ENCODE data around the gene LPIN2.
"Not testable (repeated sequence)": the region's sequence is repeated elsewhere in the genome, so short reads cannot be mapped to it uniquely, and the experiment has no call there.

The LPIN2 gene

GRCh38 chr18:3013024-3013804 is at the start of gene LPIN2:
TSS of gene LPIN2 (minus strand) at chr18:3013144. CDS start at chr18:2960840, 52,304 bp downstream.
- DNase-seq, result peak; percentile 100

GRCh38 chr18:3061581-3062312 is 48.8 kb upstream of the LPIN2 start:
- no peak for DNase-seq

DNA sequence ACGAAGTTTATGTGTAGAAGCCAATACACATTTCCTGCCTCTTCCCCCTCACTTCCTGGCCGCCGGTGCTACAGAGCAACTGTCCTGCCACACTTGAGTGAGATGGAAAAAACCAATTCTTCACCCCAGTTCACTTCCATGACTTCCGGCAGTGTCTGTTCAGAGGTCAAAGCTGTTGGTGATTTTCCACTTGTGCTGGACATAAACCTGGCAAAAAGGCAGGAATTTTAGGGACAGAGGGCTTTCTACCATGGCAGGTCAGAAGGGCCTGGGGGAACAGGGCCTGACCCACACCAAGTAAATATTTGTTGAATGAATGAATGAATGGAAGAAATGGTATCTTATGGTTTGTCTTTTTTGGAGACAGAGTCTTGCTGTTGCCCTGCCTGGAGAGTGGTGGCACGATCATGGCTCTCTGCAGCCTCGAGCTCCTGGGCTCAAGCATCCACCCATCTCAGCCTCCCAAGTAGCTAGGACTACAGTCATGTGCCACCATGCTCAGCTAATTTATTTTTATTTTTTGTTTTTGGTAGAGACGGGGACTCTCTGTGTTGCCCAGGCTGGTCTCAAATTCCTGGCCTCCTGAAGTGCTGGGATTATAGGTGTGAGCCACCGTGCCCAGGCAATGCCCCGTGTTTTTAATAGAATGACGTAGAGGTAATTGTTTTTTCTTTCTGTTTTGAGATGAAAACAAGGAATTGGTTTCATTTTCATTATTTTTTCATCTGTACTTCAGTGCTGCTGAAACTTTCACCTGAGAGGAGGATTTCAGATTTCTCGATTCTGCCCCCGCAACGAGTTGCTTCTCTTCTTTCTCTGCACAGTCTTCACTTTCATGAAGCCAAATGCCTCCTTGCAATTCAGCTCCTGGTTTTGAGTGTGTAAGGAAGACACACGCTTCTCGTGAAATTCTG is 48.0 kb upstream of the LPIN2 start:
- DNase-seq, result no peak

DNA sequence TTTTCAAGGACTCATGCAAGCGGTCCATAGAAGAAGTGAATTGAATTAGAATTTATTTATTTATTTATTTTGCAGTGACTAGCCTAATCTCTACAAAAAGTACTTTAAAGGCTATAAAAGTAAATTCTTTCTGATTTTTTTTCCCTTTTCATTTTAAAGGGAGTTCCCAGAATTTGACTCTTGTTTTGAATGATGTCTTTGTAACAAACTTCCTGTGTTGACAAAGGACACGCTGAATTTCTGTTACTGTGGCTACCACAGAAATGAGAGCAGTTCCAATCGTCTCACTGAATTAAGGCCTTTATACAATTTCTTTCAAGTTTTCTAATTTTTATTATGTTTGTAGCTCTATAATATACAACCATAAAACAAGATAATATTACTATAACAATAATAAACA is 46.3 kb upstream of the LPIN2 start:
- DNase-seq, result peak; percentile 40

DNA sequence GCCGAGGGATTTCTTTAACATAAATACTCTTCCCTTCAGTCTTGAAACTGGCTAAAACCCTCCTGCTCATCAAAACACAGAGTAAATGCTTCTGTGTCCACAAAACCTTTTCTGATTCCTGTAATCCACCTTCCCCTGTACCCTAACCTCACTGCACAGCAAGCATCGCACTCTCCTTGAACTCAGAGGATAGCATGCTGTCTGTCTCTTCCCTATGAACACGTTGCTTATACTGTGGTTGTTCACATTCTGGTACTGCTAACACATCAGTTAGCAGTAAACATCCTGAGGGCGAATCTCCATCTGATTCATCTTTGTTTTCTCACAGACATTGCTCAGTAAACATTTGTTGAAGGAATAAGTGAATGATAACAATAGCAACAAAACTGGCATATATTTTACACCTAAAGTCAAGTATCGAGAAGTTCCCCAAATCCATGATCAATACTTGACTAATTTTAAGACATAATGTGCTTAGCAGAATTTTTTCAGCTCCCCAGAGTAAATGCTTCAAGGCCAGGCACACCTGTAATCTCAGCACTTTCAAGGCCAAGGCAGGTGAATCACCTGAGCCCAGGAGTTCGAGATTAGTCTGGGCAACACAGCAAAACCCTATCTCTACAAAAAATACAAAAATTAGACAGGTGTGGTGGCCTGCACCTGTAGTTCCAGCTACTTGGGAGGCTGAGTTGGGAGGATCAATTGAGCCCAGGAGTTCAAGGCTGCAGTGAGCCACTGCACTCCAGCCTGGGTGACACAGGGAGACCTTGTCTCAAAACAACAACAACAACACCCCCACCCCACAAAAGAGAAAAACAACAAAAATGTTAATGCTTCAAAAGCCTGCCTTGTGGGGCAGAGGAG is 45.6 kb upstream of the LPIN2 start:
- DNase-seq, result peak; percentile 28

GRCh38 chr18:3057526-3057925 is 44.6 kb upstream of the LPIN2 start:
- no peak for DNase-seq

- no peak for DNase-seq
Observed at GRCh38 chr18:3056311-3056710, 43.4 kb upstream of the LPIN2 start.

- peak; percentile 39 for DNase-seq
Observed at GRCh38 chr18:3055816-3056215, 42.9 kb upstream of the LPIN2 start.

GRCh38 chr18:3055186-3055728 is 42.3 kb upstream of the LPIN2 start:
- no peak for DNase-seq

DNA sequence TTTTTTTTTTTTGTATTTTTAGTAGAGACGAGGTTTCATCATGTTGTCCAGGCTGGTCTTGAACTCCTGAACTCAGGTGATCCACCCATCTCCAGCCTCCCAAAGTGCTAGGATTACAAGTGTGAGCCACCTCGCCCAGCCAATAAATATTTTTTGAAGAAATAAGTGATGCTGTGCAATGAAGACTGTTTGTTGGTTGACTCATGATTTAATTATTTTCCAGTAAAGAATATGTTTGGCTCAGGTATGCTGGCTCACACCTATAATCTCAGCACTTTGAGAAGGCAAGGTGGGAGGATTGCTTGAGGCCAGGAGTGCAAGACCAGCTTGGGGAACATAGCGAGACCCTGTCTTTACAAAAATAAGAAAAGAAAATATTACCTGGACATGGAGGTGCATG is 41.8 kb upstream of the LPIN2 start:
- DNase-seq, result no peak

- DNase-seq, result no peak
Observed at GRCh38 chr18:3054214-3054613, 41.3 kb upstream of the LPIN2 start.

DNA sequence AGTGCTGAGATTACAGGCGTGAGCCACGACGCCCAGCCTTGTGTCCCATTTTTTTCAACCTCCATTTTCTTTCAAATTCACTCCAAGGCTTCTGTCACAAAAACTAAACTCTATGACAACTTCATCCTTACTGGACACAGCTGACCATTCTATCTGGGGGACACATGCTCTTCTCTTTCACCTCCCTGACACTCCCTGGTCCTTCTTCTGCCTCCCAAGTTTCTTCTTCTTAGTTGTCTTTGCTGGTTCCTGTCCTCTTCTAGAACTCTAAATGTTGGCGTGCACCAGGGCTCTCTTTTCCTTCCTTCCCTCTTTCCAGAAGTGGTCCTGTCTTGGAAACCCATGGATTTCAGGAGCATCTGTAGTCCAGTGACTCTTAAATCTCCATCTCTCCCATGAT is 40.1 kb upstream of the LPIN2 start:
- DNase-seq, result no peak

GRCh38 chr18:3052411-3052758 is 39.4 kb upstream of the LPIN2 start:
- DNase-seq, result no peak

GRCh38 chr18:3051718-3052410 is 38.9 kb upstream of the LPIN2 start:
- DNase-seq, result peak; percentile 92

- DNase-seq, result not testable (repeated sequence)
Observed at GRCh38 chr18:3049897-3050454, 37.0 kb upstream of the LPIN2 start.

DNA sequence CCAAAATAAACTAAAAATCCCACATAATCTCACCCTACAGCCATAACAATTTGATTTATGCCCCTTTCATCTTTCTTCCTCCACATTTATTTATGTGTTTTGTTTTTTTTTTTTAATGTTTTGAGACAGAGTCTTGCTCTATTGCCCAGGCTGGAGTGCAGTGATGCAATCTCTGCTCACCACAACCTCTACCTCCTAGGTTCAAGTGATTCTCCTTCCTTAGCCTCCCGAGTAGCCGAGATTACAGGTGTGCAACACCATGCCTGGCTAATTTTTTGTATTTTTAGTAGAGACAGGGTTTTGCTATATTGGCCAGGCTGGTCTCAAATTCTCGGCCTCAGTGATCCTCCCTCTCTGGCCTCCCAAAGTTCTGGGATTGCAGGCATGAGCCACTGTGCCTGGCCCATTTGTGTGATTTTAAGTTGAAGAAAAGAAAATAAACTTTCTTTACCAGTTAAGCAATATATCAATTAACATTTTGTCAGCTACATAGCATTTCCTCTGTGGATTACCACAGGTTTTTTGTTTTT is 35.9 kb upstream of the LPIN2 start:
- no peak for DNase-seq

DNA sequence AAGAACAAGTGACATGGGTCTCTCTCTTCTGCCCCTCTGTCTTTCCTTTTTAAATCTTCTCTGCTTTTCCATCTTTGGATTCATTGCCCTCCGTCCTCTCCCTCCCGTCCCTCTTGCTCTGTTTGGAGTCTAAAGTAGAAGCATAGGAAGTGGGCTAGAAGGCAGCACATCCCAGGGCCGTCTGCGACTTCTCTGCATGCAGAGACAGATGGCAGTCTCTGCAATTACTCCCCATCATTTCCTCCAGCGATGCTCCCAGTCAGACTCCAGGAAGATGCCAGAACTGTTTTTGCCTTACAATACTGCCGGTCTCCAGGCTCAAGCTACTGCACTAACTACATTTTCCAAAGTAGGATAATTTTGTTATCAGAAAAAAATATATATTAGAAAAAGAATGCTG is 35.2 kb upstream of the LPIN2 start:
- no peak for DNase-seq

- no peak for DNase-seq
Observed at GRCh38 chr18:3046216-3046808, 33.4 kb upstream of the LPIN2 start.

- peak; percentile 94 for DNase-seq
Observed at GRCh38 chr18:3044931-3045698, 32.2 kb upstream of the LPIN2 start.

DNA sequence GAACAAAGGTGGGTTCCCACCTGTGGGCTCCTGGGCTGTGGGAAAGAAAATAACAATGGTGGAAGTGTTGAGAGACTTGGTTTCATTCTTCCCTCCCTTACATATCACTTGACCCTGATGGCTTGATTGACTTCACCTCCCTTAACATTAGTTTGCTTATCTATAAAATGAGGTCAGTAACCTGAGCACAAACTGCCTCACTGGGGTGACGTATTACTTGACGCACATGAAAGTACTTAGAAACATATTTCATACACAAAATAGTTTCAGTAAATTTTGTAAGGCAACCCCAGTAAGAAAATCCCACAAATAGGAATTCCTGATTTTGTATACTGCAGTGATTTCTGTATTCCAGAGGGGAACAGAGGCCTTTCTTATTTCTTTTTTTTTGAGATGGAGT is 29.4 kb upstream of the LPIN2 start:
- DNase-seq, result no peak
